ENCODE results near the gene STARD7.
A peak's percentile ranks its signal among the peaks of the same experiment; 100 is the strongest.

Gene STARD7

DNA sequence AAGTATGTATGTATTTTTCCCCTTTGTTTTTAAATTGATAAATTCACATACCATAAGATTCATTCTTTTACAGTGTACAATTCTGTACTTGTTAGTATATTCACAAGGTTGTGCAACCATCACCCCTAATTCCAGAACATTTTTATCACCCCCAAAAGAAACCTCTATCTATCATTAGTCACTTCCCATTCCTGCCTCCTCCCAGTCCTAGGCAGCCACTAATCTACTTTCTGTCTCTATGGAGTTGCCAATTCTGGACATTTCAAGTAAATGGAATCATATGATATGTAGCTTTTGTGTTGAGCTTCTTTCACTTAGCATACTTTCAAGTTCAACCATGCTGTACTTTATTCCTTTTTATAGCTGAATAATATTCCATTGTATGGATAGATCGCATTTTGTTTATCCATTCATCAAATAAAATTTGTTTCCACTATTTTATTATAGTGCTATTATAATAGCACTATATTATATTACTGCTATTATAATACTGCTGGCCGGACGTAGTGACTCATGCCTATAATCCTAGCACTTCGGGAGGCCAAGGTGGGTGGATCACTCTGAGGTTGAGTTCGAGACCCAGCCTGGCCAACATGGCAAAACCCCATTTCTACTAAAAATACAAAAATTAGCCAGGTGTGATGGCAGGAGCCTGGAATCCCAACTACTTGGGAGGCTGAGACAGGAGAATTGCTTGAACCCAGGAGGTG, 10.9 kb downstream of the STARD7 start:
- no peak for DNase-seq (ENCODE audit: low read depth)

DNA sequence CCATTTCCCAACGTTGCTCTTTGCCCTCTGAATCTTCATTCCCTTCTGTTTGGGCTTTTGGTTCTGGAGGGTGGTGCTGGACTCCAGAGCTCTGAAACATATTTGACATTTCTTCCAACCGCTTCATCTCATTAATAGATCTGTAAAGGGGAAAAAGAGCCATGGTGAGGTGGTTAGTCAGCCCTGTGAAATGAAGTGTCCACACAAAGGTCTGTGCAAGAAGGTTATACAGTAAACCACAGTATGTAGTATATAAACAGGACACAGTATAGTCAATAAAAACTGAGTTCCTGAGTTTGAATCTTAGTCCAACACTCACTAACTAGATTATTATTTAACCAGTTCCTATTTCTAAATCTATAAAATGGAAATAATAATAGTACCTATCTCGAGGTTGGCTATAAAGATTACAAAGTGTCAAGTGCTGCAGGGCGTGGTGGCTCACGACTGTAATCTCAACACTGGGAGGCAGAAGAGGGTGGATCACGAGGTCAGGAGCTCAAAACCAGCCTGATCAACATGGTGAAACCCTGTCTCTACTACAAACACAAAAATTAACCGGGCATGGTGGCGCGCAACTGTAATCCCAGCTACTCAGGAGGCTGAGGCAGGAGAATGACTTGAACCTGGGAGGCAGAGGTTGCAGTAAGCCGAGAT, 13.1 kb downstream of the STARD7 start:
- no peak for DNase-seq (ENCODE audit: low read depth)

GRCh38 chr2:96191937-96192670, 16.5 kb downstream of the STARD7 start:
- no peak for DNase-seq (ENCODE audit: low read depth)

GRCh38 chr2:96188821-96189526, 19.7 kb downstream of the STARD7 start:
- no peak for DNase-seq (ENCODE audit: low read depth)

GRCh38 chr2:96186562-96186961, 22.1 kb downstream of the STARD7 start:
- DNase-seq (ENCODE audit: low read depth): no peak

DNA sequence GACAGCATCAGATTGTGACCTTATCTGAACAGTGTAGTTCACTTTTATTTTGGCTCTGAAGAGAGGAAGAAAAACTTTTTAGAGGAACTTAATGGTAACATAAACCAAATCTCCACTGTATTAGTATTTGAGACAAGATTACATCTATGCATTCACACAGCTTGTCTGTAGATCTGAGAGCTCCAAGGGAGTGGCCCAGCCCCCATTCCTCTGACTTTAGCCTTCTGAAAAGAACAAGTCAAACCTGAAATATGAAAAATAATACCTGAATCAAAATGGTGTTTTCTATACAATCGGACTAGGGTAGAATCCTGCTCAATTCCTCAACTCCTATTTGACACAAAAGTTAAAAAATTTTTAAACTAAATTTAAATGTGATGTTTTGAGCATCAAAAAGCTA, 23.1 kb downstream of the STARD7 start:
- DNase-seq (ENCODE audit: low read depth): no peak

GRCh38 chr2:96184989-96185388, 23.6 kb downstream of the STARD7 start:
- no peak for DNase-seq (ENCODE audit: low read depth)

DNA sequence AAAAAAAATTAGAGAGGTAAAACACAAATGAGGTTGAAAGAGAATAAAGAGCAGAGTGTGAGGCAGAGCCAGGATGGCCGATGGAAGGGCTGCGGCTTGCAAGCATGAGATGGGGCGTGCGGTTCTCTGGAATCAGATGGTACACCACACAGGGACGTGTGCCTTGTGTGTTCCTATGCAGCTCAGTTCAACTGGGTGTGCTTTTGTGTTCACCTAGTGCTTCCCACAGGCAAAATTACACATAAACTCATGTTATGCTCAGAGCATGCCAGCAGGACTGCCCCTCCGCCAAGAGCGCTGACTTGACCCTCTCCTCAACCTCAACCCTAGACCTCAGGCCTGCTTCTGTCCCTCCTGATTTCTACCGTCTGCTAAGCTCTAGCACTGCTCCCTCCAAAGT, 24.4 kb downstream of the STARD7 start:
- DNase-seq (ENCODE audit: low read depth): no peak

- no peak for DNase-seq (ENCODE audit: low read depth)
Measured at GRCh38 chr2:96181529-96181928, 27.1 kb downstream of the STARD7 start.

DNA sequence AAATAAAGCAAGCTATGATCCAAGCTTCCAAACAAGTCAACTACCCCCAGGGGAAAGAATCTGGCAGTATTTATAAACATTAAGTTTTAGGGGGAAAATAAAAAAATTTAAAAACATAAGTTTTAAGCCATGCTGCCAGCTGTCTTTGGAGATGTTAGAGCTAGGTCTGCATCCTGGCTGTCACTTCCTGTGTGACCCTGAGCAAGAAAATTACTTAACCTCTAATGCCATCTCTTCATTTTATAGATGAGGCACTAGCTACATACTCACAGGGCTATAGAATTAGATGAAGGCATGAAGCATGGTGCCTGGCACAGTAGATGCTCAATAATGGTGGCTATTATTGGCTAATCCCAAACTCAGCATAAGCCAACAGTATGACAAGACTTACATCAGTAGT, 28.1 kb downstream of the STARD7 start:
- DNase-seq (ENCODE audit: low read depth): no peak

GRCh38 chr2:96180002-96180401, 28.6 kb downstream of the STARD7 start:
- no peak for DNase-seq (ENCODE audit: low read depth)

DNA sequence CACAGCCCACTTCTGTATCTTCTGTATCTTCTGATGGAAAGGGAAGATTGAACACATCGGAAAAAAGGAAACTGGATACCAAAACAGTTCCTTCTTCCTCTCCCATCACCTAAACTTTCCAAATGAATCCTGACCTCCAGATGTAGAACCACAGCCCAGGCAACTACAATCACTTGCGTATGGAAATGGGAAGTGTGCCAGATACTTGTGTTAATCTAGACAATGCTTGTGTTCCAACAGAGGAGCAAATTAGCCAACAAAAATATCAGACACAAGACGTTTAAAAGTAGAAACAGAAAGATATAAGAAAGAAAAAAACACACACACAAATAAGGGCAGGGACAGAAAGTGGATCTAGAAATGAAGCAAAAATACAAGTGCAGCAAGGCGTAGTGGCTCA, 32.0 kb downstream of the STARD7 start:
- DNase-seq (ENCODE audit: low read depth): no peak

- peak; percentile 12 for DNase-seq (ENCODE audit: low read depth)
Measured at GRCh38 chr2:96175951-96176350, 32.7 kb downstream of the STARD7 start.

- peak; percentile 31 for DNase-seq (ENCODE audit: low read depth)
Measured at GRCh38 chr2:96174251-96175144, 34.1 kb downstream of the STARD7 start.

- DNase-seq (ENCODE audit: low read depth): no peak
Measured at GRCh38 chr2:96171831-96172230, 36.8 kb downstream of the STARD7 start.

DNA sequence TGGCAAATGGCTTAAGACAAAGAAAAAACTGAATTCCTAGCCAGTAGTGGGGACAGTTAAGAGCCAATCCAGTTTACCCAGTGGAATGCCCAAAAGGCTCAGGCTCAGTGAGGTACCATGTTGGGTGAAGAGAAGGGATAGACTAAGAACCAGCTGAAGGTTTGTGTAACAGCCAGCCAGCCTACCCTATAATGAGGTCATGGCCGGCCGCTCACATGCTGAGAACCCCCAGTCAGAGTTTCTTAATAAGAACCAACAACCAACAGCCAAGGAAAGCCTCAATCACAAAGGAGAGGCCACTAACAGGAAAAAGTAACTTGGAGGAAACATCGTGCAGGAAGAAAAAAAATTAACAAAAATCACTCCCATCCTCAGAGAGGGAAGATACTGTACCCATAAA, 38.0 kb downstream of the STARD7 start:
- DNase-seq (ENCODE audit: low read depth): no peak

DNA sequence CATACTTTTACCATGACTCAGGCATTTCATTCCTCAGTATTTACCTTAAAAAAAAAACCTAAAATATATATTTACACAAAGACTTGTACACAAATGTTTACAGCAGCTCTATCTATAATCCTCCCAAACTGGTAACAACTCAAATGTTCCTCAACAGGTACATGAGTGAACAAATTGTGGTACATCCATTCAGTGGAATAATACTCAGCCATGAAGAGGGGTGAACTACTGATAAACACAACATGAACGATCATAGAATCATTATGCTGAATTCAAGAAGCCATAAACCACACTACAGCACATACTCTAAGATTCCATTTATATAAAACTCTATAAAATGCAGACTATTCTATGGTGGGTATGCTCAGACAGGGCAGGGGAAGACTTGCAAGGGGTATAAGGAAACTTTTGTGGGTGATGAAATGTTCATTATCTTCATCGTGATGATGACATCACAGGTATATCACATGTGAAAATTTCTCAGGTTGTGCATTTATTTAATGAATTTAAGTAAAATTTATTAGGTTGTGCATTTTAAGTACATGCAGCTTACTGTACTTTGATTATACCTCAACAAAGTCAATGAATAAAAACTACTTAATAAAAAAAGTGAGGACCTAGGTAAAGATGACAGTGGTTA, 38.6 kb downstream of the STARD7 start:
- DNase-seq (ENCODE audit: low read depth): no peak

- no peak for DNase-seq (ENCODE audit: low read depth)
Measured at GRCh38 chr2:96167407-96168013, 41.1 kb downstream of the STARD7 start.

- no peak for DNase-seq (ENCODE audit: low read depth)
Measured at GRCh38 chr2:96164459-96165184, 44.0 kb downstream of the STARD7 start.
